ENCODE measurements around the gene SYNPO2. TPM values are rescaled to one million over a fixed set of nuclear protein-coding genes. Genes with fewer than 3 reads are reported as not detected.

Gene SYNPO2
- total and polyA plus RNA-seq, 2 donors (not counting 1 experiment from before 2014, with no cell fraction given): 0.03 to 0.20 TPM

- Histone ChIP-seq H2AFZ (ENCODE audit: insufficient read depth, low read depth, low read length, poor library complexity, severe bottlenecking) (no peak overlapping the region), H4K20me1 (ENCODE audit: control insufficient read depth, insufficient read depth, low read length, poor library complexity, severe bottlenecking) (no peaks in the 10 kb centered on the region), H3K79me2 (ENCODE audit: control insufficient read depth, insufficient read depth, low read length) (no peaks in the 10 kb centered on the region), H3K9ac (ENCODE audit: low read length) (no peak overlapping the region), H3K4me1 (ENCODE audit: control insufficient read depth in 2 of 2, insufficient read depth in 2 of 2, low read length in 2 of 2) (no peaks in the 10 kb centered on the region), H3K9me3 (ENCODE audit: control extremely low read depth in 1 of 3, control insufficient read depth in 2 of 3, insufficient read depth in 1 of 3, low read length in 2 of 3) (no peaks in the 10 kb centered on the region), H3K27ac (ENCODE audit: low read length in 2 of 2) (no peak overlapping the region), H3K36me3 (replicated peaks in 1 of 2; ENCODE audit: control extremely low read depth in 1 of 2, control insufficient read depth in 1 of 2, extremely low read depth in 1 of 2, insufficient read depth in 2 of 2, low read length in 1 of 2) (no peaks in the 10 kb centered on the region), H3K4me2 (replicated peaks; ENCODE audit: low read depth, low read length, poor library complexity, severe bottlenecking) (no peak overlapping the region), H3K27me3 (replicated peaks in 1 of 4; ENCODE audit: control extremely low read depth in 1 of 4, control insufficient read depth in 3 of 4, insufficient read depth in 4 of 4, low read length in 3 of 4) (no peaks in the 10 kb centered on the region), H3K4me3 (ENCODE audit: control extremely low read depth in 1 of 5, extremely low read depth in 1 of 5, insufficient read depth in 1 of 5, low read depth in 2 of 5, low read length in 4 of 5) (no peak overlapping the region)
- ChIA-PET CTCF (interaction anchor here (0.7 kb wide), 1 partner anchor 152 kb away, joined by 3 read pairs; no protein-coding TSS in a partner anchor), POLR2A (no interaction called here)
- Mint-ChIP-seq H3K27me3 (peaks cover 6% of the 10 kb centered on the region), H3K9me3 (ENCODE audit: insufficient read depth) (no peaks in the 10 kb centered on the region), H3K27ac (no peak overlapping the region), H3K4me3 (no peak overlapping the region), H3K4me1 (no peaks in the 10 kb centered on the region)
- ATAC-seq (ENCODE audit: low read depth): no peak
- TF ChIP-seq, protein P1, sequence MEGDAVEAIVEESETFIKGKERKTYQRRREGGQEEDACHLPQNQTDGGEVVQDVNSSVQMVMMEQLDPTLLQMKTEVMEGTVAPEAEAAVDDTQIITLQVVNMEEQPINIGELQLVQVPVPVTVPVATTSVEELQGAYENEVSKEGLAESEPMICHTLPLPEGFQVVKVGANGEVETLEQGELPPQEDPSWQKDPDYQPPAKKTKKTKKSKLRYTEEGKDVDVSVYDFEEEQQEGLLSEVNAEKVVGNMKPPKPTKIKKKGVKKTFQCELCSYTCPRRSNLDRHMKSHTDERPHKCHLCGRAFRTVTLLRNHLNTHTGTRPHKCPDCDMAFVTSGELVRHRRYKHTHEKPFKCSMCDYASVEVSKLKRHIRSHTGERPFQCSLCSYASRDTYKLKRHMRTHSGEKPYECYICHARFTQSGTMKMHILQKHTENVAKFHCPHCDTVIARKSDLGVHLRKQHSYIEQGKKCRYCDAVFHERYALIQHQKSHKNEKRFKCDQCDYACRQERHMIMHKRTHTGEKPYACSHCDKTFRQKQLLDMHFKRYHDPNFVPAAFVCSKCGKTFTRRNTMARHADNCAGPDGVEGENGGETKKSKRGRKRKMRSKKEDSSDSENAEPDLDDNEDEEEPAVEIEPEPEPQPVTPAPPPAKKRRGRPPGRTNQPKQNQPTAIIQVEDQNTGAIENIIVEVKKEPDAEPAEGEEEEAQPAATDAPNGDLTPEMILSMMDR (IDR thresholded peaks at IDR 0.05): no peak
- no peak for TF ChIP-seq EZH2 (IDR thresholded peaks at IDR 0.05; ENCODE audit: borderline replicate concordance, insufficient read depth, low read depth, low read length, poor library complexity, severe bottlenecking)
- intact Hi-C loops (cut with micrococcal nuclease): no loop called here
- WGBS (ENCODE audit: insufficient coverage): no CpG with 5 or more reads among the region's 7 CpGs
- DNase-seq: no peak
These were observed 162.0 kb downstream of the SYNPO2 start for GRCh38 chr4:119050527-119051090.

DNA sequence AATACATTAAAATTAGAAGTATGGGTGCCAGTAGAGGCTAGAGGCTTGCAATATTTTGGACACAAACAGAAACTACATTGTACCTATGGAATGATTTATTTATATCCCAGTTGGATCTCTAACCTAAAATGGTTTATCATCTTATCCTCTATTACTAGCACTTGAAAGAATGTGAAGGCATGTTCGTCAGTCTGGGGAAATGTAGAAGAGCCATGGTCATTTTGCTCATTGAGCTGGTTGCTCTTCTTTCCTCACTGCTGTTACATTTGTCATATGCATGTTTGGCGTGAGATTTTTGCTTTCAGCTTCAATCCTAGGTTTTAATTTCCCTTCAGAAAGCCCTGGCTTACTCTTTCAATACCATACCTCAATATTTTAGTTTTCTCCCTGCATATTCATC, 164.6 kb downstream of the SYNPO2 start:
- Histone ChIP-seq H3K79me2 (ENCODE audit: control insufficient read depth, insufficient read depth, low read length) (no peaks in the 10 kb centered on the region), H3K27me3 (replicated peaks in 1 of 4; ENCODE audit: control extremely low read depth in 1 of 4, control insufficient read depth in 3 of 4, insufficient read depth in 4 of 4, low read length in 3 of 4) (no peaks in the 10 kb centered on the region), H3K4me3 (ENCODE audit: control extremely low read depth in 1 of 5, extremely low read depth in 1 of 5, insufficient read depth in 1 of 5, low read depth in 2 of 5, low read length in 4 of 5) (no peak overlapping the region), H3K27ac (ENCODE audit: low read length in 2 of 2) (no peak overlapping the region), H3K4me2 (replicated peaks; ENCODE audit: low read depth, low read length, poor library complexity, severe bottlenecking) (no peak overlapping the region), H3K9ac (ENCODE audit: low read length) (no peak overlapping the region), H4K20me1 (ENCODE audit: control insufficient read depth, insufficient read depth, low read length, poor library complexity, severe bottlenecking) (no peaks in the 10 kb centered on the region), H3K4me1 (ENCODE audit: control insufficient read depth in 2 of 2, insufficient read depth in 2 of 2, low read length in 2 of 2) (no peaks in the 10 kb centered on the region), H2AFZ (ENCODE audit: insufficient read depth, low read depth, low read length, poor library complexity, severe bottlenecking) (no peak overlapping the region), H3K9me3 (ENCODE audit: control extremely low read depth in 1 of 3, control insufficient read depth in 2 of 3, insufficient read depth in 1 of 3, low read length in 2 of 3) (no peaks in the 10 kb centered on the region), H3K36me3 (replicated peaks in 1 of 2; ENCODE audit: control extremely low read depth in 1 of 2, control insufficient read depth in 1 of 2, extremely low read depth in 1 of 2, insufficient read depth in 2 of 2, low read length in 1 of 2) (no peaks in the 10 kb centered on the region)
- Mint-ChIP-seq H3K9me3 (ENCODE audit: insufficient read depth) (no peaks in the 10 kb centered on the region), H3K4me3 (no peak overlapping the region), H3K27ac (no peak overlapping the region), H3K4me1 (no peaks in the 10 kb centered on the region), H3K27me3 (peaks cover 6% of the 10 kb centered on the region)
- intact Hi-C loops (cut with micrococcal nuclease): no loop called here
- POLR2A ChIA-PET: no interaction called here
- CTCF ChIA-PET: no interaction called here
- DNase-seq (no peak), ATAC-seq (ENCODE audit: low read depth) (no peak)
- TF ChIP-seq, protein P1 (IDR thresholded peaks at IDR 0.05): no peak
- TF ChIP-seq EZH2 (IDR thresholded peaks at IDR 0.05; ENCODE audit: borderline replicate concordance, insufficient read depth, low read depth, low read length, poor library complexity, severe bottlenecking): no peak
- WGBS (ENCODE audit: insufficient coverage): no CpG with 5 or more reads among the region's 2 CpGs

All from B cell (primary cell).